Glomerular visceral epithelial cell (primary cell): ENCODE results near the gene MAP3K7CL.
"Not testable (repeated sequence)": the region's sequence is repeated elsewhere in the genome, so short reads cannot be mapped to it uniquely, and the experiment has no call there.

Experiments used
- DNase-seq: peaks from one replicate; pipeline ENCODE4 v3.0.0-alpha.2; 2016; ENCODE audit errors: extremely low spot score

MAP3K7CL gene

GRCh38 chr21:29167481-29167880 lies 37.0 kb downstream of the MAP3K7CL start:
- not testable (repeated sequence) for DNase-seq

- DNase-seq = no peak
These were observed 38.5 kb downstream of the MAP3K7CL start for GRCh38 chr21:29168891-29169315.

- no peak for DNase-seq
These were observed 40.5 kb downstream of the MAP3K7CL start for GRCh38 chr21:29170944-29171343.

GRCh38 chr21:29172282-29172681 lies 41.8 kb downstream of the MAP3K7CL start:
- no peak for DNase-seq

- no peak for DNase-seq
These were observed 44.2 kb downstream of the MAP3K7CL start for GRCh38 chr21:29174607-29175013.

GRCh38 chr21:29175408-29176134 lies 45.1 kb downstream of the MAP3K7CL start:
- no peak for DNase-seq

GRCh38 chr21:29176471-29177120 lies 46.2 kb downstream of the MAP3K7CL start:
- DNase-seq = no peak

GRCh38 chr21:29177800-29178199 lies 47.4 kb downstream of the MAP3K7CL start:
- no peak for DNase-seq

- no peak for DNase-seq
These were observed 48.5 kb downstream of the MAP3K7CL start for GRCh38 chr21:29178926-29179325.

- DNase-seq = no peak
These were observed 49.1 kb downstream of the MAP3K7CL start for GRCh38 chr21:29179503-29179902.

- DNase-seq = peak; percentile 62
These were observed 51.5 kb downstream of the MAP3K7CL start for GRCh38 chr21:29181799-29182470.

GRCh38 chr21:29182691-29183092 lies 52.2 kb downstream of the MAP3K7CL start:
- no peak for DNase-seq

- no peak for DNase-seq
These were observed 53.6 kb downstream of the MAP3K7CL start for GRCh38 chr21:29184037-29184436.

GRCh38 chr21:29185172-29185571 lies 54.7 kb downstream of the MAP3K7CL start:
- DNase-seq = no peak

GRCh38 chr21:29185633-29186032 lies 55.2 kb downstream of the MAP3K7CL start:
- no peak for DNase-seq

- no peak for DNase-seq
These were observed 55.8 kb downstream of the MAP3K7CL start for GRCh38 chr21:29186246-29186645.

- DNase-seq = peak; percentile 56
These were observed 57.5 kb downstream of the MAP3K7CL start for GRCh38 chr21:29187944-29188343.

- no peak for DNase-seq
These were observed 58.9 kb downstream of the MAP3K7CL start for GRCh38 chr21:29189353-29189752.

- DNase-seq = no peak
These were observed 60.5 kb downstream of the MAP3K7CL start for GRCh38 chr21:29190923-29191331.

- DNase-seq = no peak
These were observed 62.6 kb downstream of the MAP3K7CL start for GRCh38 chr21:29193072-29193471.

GRCh38 chr21:29193901-29194300 lies 63.5 kb downstream of the MAP3K7CL start:
- DNase-seq = no peak

- DNase-seq = no peak
These were observed 63.9 kb downstream of the MAP3K7CL start for GRCh38 chr21:29194342-29194741.

- DNase-seq = no peak
These were observed 64.4 kb downstream of the MAP3K7CL start for GRCh38 chr21:29194847-29195246.
